GM23248 (cell line): ENCODE data around the gene BTN1A1.

Source experiments
- EZH2 ChIP-seq: fragments of 200-600 bp; sonication (generic); IDR thresholded peaks from 2 replicates; pipeline ENCODE4 v1.6.1; 2018; ENCODE audit warnings: antibody characterized with exemption, mild to moderate bottlenecking; ENCODE audit not compliant: insufficient read depth, poor library complexity, severe bottlenecking
- EZH2phosphoT487 ChIP-seq: fragments of 200-600 bp; sonication (generic); IDR thresholded peaks from 2 replicates; pipeline ENCODE4 v1.6.1; 2018; ENCODE audit warnings: antibody characterized with exemption, moderate library complexity, mild to moderate bottlenecking, low read depth; ENCODE audit not compliant: insufficient read depth

DNA sequence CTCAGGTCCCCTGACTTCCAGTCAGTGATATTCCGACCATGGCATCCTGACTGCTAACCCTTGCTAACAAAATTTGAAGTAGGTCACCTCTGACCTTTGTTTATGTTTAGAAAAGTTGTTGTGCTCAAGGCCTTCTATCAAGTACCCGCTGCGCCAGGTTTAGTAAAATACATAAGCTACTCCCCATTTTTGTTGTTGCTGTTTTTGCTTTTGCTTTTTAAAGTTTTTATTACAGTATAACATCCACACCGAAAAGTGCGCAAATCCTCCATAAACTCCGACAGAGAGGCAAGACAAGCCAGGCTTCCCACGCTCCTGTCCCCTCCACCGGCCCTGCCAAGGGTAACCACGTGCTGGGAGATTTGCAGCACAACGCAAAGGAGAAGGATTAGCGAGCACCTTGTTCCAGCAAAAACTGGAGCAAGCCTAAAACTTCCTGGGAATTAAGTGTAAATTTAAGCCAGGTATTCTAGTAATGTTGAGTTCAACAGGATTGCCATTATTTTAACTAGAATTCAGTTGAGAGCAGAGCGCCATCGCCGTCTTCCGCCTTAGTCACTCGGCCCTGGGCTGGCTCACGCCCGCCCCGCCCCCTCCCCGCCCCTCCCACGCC lies 20.2 kb downstream of the BTN1A1 start:
- TF ChIP-seq EZH2 (no peak), EZH2phosphoT487 (no peak)
